Measurements from ENCODE around the gene CYTL1. TPM values are rescaled to one million over a fixed set of nuclear protein-coding genes. Genes with fewer than 3 reads are reported as not detected.
A peak's percentile ranks its signal among the peaks of the same experiment; 100 is the strongest.

The CYTL1 gene
- total and polyA plus RNA-seq, 2 of the 4 experiments (the other 2 are of a cell fraction): 1.3 to 7.4 TPM

DNA sequence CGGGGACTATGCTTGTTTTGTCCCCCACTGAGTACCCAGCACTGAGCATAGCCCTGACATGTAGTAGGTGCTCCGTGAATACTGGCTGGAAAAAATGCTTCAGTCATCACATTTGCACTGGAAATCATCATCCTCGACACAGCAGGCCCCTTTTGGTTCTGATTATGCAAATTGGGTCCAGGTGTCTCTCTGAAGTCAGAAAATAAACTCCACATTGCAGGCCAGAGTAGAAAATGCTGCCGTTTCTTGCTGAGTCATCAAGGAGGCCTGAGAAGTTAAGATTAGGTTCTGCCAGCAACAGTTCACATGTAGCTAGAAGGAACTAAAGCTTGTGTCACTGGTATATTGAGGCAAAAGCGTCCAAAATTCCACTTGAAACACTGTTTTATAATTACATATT is 17.0 kb upstream of the CYTL1 start:
- H3K23ac ChIP-seq (ENCODE audit: low read depth, low read length): no peak overlapping the region
- no peaks in the 10 kb centered on the region for H3K9me3 ChIP-seq (ENCODE audit: control insufficient read depth, insufficient read depth, low read length)
- H3K4me2 ChIP-seq (ENCODE audit: low read depth, low read length): no peak overlapping the region
- no peak overlapping the region for H3K56ac ChIP-seq (ENCODE audit: extremely low read depth, insufficient read depth, low read length)
- dilution Hi-C loops (cut with HindIII; ENCODE audit: low sequenced_read_pairs, unreplicated experiment) (no loop called here), intact Hi-C loops (cut with micrococcal nuclease) (loop anchor here (5.0 to 10.0 kb wide), 4 partner anchors 336 to 671 kb away; partner anchors contain the start of gene EVC2), in situ Hi-C loops (cut with MboI; ENCODE audit: low sequenced_read_pairs) (no loop called here)
- CTCF ChIA-PET: no interaction called here
- POLR2A ChIA-PET (ENCODE audit: unreplicated experiment): no interaction called here
- peak overlapping the region; percentile 8; the same call in 1 of the 2 replicates for H3K27ac ChIP-seq (ENCODE audit: insufficient read depth, low read length)
- ATAC-seq (ENCODE audit: low read depth): no peak
- no peak overlapping the region for H3K4me3 ChIP-seq (ENCODE audit: insufficient read depth, low read depth, low read length)
- no peak overlapping the region for H2AK9ac ChIP-seq (replicated peaks; ENCODE audit: low read depth, low read length, poor library complexity)
- peaks cover 25% of the 10 kb centered on the region for H3K9me1 ChIP-seq (ENCODE audit: insufficient read depth, low read length)
- no peak overlapping the region for H2BK5ac ChIP-seq (ENCODE audit: low read depth, low read length, poor library complexity, severe bottlenecking)
- peak overlapping the region; percentile 10; the same call in 1 of the 2 replicates for H2AK5ac ChIP-seq (ENCODE audit: low read depth, low read length)
- H2AFZ ChIP-seq (replicated peaks; ENCODE audit: low read length, poor library complexity): no peak overlapping the region
- peak overlapping the region; percentile 76 for H4K91ac ChIP-seq (ENCODE audit: insufficient read depth, low read depth, low read length)
- peak; percentile 70 for DNase-seq
- H4K5ac ChIP-seq (ENCODE audit: low read depth, low read length): peak overlapping the region; percentile 14; the same call in 1 of the 2 replicates
- H3K4me1 ChIP-seq (ENCODE audit: control insufficient read depth, insufficient read depth, low read length): peaks cover 35% of the 10 kb centered on the region
- H3K36me3 ChIP-seq (ENCODE audit: control insufficient read depth, insufficient read depth, low read length): no peaks in the 10 kb centered on the region
- H4K8ac ChIP-seq (ENCODE audit: low read depth in 2 of 2, low read length in 2 of 2): peak overlapping the region in 1 of 2 experiments; percentile 47; a peak in 1 of 4 replicates
- WGBS, 2 experiments (ENCODE audit: extremely low coverage in 2 of 2, insufficient read length in 1 of 2): 80% methylated on average over 1 of the region's 5 CpGs; no CpG with 5 or more reads in 1 of the 2 experiments
- H2BK120ac ChIP-seq (ENCODE audit: low read depth, low read length): peak overlapping the region; percentile 78
- H2BK15ac ChIP-seq (ENCODE audit: low read depth, low read length): peak overlapping the region; percentile 78; the same call in 2 of the 3 replicates
- peaks cover 0 to 3% of the 10 kb centered on the region in 2 experiments; a peak in 1 of 4 replicates for H3K79me1 ChIP-seq (ENCODE audit: low read depth in 1 of 2, low read length in 2 of 2)
- H3K27me3 ChIP-seq (ENCODE audit: control insufficient read depth, insufficient read depth, low read length): no peaks in the 10 kb centered on the region
- TF ChIP-seq MAFK (IDR thresholded peaks at IDR 0.05; ENCODE audit: low read depth, low read length) (peak; percentile 95), NFE2L2 (IDR thresholded peaks at IDR 0.05; ENCODE audit: low read depth, low read length) (peak; percentile 92), CEBPB (IDR thresholded peaks at IDR 0.05; ENCODE audit: low read depth, low read length) (no peak), FOS (IDR thresholded peaks at IDR 0.05; ENCODE audit: low read depth, low read length) (no peak)
- no peak overlapping the region for H3K9ac ChIP-seq (ENCODE audit: low read depth, low read length)
- no peaks in the 10 kb centered on the region for H4K20me1 ChIP-seq (ENCODE audit: insufficient read depth, low read length)
- peak overlapping the region; percentile 68 for H3K14ac ChIP-seq (replicated peaks; ENCODE audit: low read depth, low read length)
- no TSS peak for BruUV-seq (replicated peaks)
- peak overlapping the region; percentile 68 for H3K4ac ChIP-seq (ENCODE audit: low read depth, low read length)
- H2BK20ac ChIP-seq (ENCODE audit: low read depth, low read length): peak overlapping the region; percentile 58
- H3K18ac ChIP-seq (ENCODE audit: low read depth, low read length): peak overlapping the region; percentile 32
